Activated CD4-positive, alpha-beta T cell treated with anti-CD3 and anti-CD28 coated beads for 24 hours (primary cell): ENCODE results near the gene ZFP62.
A peak's percentile ranks its signal among the peaks of the same experiment; 100 is the strongest.

Experiments used
- DNase-seq, 2 donors: peaks; one replicate each; pipeline ENCODE4 v3.0.0-alpha.2; 2020; ENCODE audit warnings: low read depth in 2 of 2

ZFP62 gene

DNA sequence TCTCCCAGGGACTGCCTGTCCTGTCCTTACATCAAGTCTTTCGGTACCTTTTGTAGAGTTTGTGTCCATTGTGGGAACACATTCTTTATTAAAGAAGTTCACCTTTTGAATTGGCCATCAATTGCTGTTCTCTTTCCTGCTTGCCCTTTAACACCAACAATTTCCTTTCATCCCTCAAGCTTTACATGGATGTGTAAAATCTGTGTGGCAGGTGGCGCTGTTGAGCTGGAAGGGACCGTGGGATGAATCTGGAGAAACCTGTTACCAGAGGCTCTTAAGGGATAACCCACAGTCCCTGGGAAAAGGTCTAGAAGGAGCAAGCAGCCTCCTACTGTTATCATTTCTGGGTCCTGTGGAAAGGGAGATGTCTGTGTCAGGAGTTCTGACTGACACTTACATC, 7.9 kb upstream of the ZFP62 start:
- DNase-seq = peak; percentile 44 to 75

DNA sequence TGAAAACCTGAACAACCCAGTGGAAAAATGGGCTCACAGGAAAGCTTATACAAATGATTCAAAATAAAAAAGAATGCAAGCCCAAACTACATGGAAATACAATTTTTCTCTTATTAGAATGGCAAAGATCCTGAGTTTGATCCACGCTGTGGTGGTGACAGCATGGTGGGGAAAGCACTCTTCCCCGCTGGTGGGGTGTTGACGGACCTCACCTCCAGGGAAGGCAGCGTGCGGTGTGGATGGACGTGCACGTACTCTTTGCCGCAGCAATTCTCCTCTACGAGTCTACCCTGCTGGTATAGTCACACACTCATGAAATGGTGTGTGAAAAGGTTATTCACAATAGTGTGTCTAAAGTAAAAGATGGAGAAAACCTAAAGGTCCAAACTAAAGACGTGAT, 5.9 kb upstream of the ZFP62 start:
- DNase-seq = no peak

DNA sequence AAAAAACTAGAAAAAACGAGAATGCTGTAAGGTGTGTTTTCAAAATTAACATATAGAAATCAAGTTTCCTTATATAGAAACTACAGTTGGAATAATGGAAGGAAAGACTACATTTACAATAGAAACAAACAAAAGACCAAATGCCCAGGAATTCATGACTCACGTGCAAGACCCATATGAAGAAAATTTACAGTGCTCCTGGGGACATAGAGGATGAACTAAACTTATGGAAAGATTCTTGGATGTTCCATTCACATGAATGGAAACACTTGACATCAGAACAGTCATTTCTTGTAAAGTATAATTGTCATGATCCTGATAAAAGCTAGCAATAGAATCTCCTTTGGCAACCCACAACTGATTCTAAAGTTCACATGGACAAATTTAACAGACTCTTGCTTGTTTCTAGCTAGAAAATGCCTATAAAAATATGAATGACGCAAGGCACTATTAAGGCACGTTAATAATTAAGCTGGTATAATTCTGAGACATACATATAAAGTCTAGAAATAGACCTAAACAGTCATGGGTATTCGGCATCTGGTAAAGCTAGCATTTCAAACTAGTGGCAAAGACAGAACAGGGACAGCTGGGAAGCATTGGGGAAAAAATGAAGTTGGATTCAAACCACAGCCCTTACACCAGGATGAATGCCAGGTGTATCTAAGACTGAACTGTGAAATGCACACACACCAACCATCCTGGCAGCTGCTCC, 5.1 kb upstream of the ZFP62 start:
- no peak for DNase-seq

DNA sequence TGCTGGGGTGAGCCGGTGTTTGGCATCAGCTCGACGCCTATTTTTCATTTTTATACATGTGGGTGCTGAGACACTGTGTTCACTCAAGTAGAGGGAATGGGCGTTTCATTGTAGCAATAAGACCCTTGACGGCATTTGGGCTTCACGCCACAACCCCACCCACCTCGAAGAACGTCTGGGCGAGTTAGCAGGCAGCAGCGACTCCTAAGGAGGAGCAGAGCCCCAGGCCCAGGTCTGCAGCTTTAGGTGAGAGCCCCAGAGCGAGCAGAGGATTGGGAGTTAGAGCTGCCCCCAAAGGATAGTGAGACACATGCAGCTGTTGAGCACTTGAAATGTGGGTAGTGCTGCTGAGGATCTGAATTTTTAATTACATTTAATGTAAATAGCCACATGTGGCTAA, 1.6 kb upstream of the ZFP62 start:
- no peak for DNase-seq

DNA sequence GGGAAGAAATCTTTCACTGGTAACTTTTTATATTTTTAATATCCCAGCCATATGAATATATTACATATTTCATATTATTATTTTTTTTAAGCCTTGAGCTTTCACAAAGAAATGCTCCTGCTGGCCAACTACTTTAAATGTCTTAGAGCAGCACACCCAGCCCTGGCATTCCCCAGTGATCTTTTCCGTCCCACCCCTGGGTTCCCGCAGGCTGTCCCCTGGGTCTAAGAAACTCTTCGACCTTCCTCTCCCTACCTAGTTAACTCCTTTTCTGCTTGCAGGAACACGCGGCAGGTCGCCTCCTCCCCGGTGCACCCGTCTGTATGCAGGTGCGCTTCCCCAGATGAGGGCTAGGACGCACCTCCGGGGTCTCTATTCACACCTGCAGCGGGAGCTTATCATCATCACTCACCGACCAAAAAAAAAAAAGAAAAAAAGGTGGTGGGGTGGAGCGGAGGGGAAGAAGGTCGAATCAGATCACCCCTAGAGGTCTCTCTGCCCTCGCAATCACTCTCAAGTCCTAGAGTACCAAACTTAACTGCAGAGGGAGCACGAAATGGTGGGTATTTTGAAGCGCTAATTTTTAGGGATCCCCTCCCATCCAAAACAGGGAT, 696 bp downstream of the ZFP62 start:
- peak; percentile 18 to 27 for DNase-seq

DNA sequence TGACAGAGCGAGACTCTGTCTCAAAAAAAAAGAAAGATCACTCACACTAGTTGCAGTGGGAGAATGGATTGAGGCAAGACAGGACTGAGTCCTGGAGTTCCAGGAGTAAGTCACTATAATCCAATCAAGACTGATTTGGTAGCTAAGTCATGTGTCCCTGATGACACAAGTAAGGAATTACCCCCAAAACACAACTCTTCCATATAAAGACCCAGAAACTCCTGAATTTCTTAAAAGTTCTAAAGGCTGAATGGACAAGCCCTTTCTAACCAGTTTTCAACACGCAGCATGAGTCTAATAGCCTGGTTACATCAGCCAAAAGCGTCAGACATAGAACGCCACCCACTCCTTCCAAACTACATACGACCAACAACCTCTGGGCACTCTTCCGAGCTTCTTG, 2.5 kb downstream of the ZFP62 start:
- no peak for DNase-seq

DNA sequence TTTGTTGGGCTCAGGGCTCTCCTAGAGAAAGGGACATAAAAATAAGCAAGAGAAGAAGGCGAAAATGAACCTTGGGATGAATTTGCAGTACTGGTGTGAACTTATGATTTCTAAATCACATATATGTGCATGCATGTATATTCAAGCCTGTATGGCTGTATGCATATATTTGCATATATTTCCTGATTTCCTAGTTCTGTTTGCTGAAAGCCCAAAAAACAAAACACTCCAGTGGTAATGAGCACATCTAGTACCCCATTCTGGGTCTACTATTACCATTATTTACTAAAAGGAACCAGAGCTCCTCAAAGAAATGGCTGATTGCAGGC, 7.3 kb downstream of the ZFP62 start:
- DNase-seq = no peak

DNA sequence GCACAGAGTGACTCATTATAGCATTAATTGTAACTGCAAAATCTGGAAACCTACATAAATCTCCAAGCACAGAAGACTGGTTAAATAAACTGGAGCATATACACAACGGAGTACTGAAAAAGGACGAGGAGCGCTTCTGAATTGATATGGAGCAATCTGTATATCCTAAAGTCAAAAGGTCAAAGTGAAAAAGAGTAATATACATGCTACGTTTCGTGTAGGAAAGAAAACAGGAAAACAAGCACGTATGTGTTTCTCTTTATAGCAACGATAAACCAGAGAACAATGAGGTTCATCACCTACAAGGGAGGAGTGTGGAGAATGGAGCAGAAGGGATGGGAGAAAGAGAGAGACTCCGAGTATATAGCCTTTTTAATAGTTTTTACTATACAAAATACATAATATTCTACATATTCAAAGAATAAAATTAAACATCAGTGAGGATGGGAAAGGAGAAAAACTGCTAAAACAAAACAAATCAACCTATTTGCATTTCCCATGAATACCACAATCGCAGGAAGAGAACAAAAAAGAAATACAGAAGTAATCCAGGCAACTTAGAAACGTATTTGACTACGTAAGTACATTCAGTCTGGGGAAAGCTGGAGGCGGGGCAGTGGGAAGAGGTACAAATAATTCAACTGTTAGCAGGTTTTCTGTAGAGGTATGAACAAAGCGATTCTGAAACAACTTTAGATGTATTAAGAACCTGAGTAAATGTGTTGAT, 7.8 kb downstream of the ZFP62 start:
- DNase-seq = no peak

DNA sequence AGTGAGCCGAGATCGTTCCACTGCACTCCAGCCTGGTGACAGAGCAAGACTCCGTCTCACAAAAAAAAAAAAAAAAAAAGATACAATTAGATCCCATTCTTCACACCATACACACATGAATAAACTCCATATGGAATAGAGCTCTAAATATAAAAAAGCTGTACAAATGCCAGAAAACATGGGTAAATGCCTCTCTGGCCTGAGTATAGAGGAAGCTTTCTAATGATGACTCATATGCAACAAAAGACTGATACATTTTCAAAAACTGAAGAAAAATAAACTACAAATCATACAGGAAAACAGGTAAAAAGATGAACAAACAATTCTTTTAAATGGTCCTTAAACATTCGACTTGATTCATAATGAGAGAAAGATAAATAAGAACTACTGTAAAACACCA, 8.6 kb downstream of the ZFP62 start:
- no peak for DNase-seq

DNA sequence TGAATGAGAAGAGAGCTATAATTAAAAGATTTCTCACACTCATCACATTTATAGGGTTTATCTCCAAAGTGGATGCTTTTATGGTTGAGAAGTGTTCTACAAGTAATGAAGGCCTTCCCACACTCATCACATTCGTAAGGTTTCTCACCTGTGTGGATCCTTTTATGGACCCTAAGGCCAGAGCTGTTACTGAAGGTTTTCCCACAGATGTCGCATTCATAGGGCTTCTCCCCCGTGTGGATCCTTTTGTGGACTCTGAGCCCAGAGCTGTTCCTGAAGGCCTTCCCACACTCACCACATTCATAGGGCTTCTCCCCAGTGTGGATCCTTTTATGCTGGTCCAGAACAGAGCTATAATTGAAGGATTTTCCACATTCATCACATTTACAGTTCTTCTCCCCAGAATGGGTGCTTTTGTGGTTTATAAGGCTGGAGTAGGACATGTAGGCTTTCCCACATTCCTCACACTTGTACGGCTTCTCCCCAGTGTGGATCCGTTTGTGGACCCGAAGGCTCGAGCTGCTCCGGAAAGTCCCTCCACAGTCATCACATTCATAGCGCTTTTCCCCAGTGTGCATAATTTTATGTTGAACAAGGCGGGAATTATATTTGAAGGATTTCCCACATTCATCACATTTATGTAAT, 10.5 kb downstream of the ZFP62 start:
- no peak for DNase-seq

DNA sequence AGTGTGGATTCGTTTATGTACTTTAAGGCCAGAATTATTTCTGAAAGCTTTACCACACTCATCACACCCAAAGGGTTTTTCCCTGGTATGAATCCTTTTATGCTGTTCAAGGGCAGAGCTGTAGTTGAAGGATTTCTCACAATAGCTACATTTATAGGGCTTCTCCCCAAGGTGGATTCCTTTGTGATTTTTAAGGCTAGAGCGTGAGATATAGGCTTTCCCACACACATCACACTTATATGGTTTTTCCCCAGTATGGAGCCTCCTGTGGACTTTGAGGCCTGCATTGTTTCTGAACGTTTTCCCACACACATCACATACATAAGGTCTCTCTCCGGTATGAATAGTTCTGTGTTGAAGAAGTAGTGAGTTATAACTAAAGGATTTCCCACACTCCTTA, 11.2 kb downstream of the ZFP62 start:
- no peak for DNase-seq

DNA sequence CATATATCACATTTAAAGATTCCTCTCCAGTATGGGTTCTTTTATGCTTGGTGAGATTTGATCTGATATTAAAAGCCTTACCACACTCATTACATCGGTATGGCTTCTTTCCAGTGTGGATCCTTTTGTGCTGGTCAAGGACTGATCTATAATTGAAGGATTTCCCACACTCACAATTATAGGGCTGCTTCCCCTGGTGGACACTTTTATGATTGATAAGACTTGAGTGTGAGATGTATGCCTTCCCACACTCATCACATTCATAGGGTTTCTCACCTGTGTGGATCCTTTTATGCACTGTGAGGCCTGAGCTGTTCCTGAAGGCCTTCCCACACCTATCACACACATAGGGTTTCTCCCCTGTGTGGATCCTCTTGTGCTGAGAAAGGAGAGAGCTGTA, 12.2 kb downstream of the ZFP62 start:
- no peak for DNase-seq

DNA sequence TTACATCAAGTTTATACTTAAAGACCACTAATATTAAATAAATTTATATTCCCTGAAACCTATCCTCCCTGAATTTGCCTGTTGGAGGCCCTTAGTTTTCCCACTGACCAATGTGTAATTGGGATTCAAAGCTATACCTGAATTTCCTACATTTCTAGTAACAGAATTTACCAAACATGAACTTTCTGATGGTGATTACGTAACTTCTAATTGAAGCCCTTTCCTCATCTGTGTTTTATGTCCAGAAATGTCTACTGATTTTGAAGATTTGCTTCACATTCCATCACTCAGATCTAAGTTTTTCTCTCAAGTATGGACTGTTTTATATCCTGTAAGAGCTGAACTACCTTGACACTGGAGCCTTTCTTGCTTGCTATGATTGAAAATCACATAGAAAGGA, 12.8 kb downstream of the ZFP62 start:
- DNase-seq = no peak

DNA sequence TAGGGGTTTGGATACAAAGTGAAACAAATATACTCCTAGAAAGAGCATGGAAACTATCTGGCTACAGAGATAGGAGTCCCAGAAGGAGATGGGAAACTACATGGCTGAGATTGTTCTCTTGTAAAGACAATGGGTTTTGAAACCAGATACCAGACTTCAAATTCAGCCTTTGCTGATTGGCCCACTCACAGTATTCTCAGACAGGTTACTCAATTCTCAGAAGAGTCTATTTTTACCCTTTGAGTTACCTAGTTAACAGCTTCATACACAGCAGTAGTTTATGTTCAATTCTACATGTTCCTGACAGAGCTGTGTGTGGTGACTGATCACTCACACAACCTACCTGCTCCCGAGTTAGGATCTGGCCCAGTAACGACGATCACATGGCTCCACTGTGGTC, 14.1 kb downstream of the ZFP62 start:
- DNase-seq = no peak

DNA sequence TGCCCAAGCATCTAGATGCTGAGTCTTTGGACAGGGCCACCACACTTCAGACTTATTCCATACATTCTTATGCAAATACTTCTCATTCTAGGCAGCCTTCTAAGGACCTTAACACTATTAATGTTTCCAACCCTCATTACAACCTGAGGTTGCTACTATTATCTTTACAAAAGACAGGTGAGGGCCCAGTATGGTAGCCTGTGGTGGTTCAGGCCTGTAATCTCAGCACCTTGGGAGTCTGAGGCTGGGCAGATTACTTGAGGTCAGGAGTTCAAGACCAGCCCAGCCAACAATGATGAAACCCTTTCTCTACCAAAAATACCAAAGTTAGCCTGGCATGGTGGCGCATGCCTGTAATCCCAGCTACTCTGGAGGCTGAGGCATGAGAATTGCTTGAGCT, 16.2 kb downstream of the ZFP62 start:
- no peak for DNase-seq

DNA sequence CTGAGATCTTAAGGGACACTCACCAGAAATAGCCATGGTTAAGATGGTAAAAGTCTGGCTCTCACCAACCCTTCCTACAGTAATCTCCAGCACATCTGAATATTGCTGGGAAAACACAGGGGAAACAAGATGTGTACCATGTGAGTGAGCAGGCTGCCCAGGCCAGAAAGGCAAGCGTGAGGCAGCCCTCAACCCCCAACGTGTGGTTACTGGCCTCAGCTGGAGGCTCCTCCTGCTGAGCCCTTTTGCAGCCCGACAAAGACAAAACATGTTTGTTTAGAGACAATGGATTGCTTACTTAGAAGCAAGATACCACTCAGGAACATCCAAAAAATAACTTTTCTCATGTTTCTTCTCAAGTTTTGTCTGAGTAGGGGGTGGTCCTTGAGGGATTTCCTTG, 16.6 kb downstream of the ZFP62 start:
- DNase-seq = no peak

DNA sequence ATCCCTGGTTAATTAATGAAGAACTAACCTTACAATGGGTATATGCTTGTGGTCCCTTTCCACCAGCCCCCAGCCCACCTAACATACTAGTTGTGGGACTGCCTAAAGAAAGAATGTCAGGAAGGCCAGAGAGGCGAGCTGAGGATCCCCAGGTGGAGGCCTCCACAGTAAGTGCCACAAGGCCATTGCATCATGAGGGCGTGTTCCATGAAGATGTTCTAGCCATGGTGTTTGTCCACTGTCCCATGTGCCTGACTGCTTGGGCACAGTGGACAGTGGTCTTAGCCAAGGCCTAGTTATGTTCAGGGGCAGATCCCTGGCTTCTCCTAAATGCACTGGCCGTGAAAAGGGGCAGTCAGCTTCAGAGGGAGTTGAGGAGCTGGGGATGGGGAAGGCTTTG, 21.1 kb downstream of the ZFP62 start:
- no peak for DNase-seq

DNA sequence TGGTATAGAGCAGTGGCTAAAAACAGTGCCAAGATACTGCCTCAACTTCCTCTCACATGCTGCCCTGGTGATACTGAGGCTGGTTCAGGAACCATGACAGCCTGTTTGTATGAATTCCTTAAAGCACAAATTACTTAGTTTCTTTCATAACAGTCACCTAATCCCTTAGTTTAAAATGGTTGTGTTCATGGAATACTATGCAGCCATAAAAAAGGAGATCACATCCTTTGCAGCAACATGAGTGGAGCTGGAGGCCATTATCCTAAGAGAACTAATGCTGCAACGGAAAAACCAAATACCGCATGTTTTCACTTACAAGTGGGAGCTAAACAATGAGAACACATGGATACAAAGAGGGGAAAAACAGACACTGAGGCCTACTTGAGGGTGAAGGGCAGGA, 21.8 kb downstream of the ZFP62 start:
- DNase-seq = no peak

DNA sequence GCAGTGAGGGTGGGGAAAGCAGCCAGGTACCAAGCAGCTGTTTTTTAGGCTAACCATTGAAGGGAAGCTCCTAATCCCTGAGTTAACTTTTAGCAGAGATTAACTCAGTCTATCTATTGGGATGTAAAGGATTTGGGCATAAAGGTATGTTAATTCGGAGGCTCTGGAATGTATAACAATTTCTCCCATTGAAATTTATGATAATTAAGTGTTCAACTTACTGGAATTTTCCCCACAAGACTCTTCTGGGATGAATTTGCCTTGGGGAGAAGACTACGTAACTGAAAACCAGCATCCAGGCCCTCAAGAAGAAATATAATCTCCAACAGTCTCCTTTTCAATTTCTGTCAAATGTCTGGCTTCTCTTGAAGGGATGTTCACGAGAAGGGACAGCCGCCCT, 23.6 kb downstream of the ZFP62 start:
- no peak for DNase-seq

DNA sequence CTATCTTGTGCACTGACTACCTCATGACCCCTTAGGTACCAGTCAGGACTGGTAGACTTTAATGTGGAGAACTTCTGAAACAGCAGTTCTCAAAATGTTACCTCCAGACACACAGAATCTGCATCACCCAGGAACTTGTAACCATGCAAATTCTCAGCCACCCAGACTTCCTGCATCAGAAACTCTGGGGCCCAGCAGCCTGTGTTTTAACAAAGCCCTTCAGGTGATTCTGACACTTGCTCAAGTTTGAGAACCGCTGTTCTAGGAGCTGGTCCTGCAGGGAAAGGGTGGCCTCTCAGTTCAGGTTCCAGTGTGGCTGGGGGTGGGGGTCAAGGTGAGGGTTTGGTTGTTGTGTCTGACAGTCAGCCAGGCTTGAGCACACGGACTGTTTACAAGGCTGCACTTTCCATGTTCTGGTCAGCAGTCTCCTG, 28.4 kb downstream of the ZFP62 start:
- no peak for DNase-seq

DNA sequence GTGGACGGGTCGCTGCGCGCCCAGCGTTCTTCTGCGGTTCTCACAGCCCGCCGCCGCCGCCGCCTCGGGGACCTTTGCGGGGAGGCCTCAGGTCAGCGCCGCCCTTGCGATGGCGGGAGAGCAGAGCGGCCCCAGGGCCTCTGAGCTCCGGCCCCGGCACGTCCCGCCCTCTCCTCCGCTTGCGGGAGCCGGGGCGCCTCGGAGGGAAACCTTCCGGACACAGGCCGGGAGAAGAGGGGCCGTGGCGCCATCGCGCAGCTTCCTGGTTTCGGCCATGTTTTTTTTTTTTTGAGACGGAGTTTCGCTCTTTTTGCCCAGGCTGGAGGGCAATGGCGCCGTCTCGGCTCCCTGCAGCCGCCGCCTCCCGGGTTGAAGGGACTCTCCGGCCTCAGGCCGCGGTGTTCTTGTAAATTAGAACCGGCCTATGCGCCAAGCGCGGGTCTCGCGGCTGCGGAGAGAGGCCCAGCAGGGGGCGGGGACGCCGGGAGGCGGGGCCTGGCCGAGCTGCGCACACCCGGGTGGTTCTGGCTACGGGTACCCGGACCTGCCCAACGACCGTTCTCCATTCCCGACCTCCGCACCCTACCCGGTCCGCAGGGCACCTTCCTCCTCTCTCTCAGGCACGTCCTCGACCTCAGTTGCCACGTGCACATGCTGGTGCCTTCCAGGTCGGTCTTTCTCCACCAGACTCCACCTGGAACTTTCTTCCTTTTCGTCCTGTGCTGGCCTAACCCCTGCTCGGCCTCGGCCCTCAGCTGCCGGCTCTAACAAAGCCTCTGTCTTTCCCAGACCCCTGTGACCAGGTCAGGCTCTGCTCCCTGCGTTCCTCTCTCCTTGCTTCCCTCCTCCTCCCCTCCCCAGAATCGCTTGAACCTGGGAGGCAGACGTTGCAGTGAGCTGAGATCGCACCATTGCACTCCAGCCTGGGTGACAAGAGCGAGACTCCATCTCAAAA, 29.7 kb downstream of the ZFP62 start:
- DNase-seq = peak; percentile 67 to 74
